ENCODE results near the gene RS1. TPM values are rescaled to one million over a fixed set of nuclear protein-coding genes. Genes with fewer than 3 reads are reported as not detected.

RS1 gene
- total and polyA plus RNA-seq, 2 donors from 2014 or later, result 0.44 TPM; not detected in 1

GRCh38 chrX:18674788-18675735, 3.2 kb upstream of the RS1 start:
- Histone ChIP-seq H3K36me3 (ENCODE audit: control insufficient read depth in 2 of 3, insufficient read depth in 3 of 3, low read length in 3 of 3) (no peaks in the 10 kb centered on the region), H3K4me1 (ENCODE audit: control insufficient read depth in 2 of 3, insufficient read depth in 2 of 3, low read depth in 1 of 3, low read length in 3 of 3) (no peaks in the 10 kb centered on the region), H3K27ac (ENCODE audit: low read depth in 2 of 2, low read length in 2 of 2) (peak overlapping the region in 1 of 2 donors; percentile 28), H3K9ac (ENCODE audit: low read length in 3 of 3) (peak overlapping the region in 2 of 3 donors; percentile 32 to 77), H3K4me3 (ENCODE audit: low read length in 3 of 3) (peak overlapping the region; percentile 52 to 59 (median 55)), H3K27me3 (ENCODE audit: control insufficient read depth, insufficient read depth, low read length) (no peaks in the 10 kb centered on the region), H3K9me3 (ENCODE audit: control insufficient read depth in 2 of 3, insufficient read depth in 1 of 3, low read length in 3 of 3) (no peaks in the 10 kb centered on the region)
- no peak for TF ChIP-seq CTCF (IDR thresholded peaks at IDR 0.05; ENCODE audit: borderline replicate concordance, extremely low read depth, insufficient read depth)
- intact Hi-C loops (cut with DNase I), result no loop called here
- DNase-seq (peak; percentile 83 to 91 (median 89)), FAIRE-seq (peak; percentile 66)

GRCh38 chrX:18674417-18674787, 2.5 kb upstream of the RS1 start:
- H3K9ac ChIP-seq (ENCODE audit: low read length in 3 of 3), result no peak overlapping the region
- no peak for TF ChIP-seq CTCF (IDR thresholded peaks at IDR 0.05; ENCODE audit: borderline replicate concordance, extremely low read depth, insufficient read depth)
- FAIRE-seq (no peak), DNase-seq (peak in 2 of 5 donors; percentile 20 to 56)
- H3K4me1 ChIP-seq (ENCODE audit: control insufficient read depth in 2 of 3, insufficient read depth in 2 of 3, low read depth in 1 of 3, low read length in 3 of 3), result no peaks in the 10 kb centered on the region
- intact Hi-C loops (cut with DNase I), result no loop called here
- H3K9me3 ChIP-seq (ENCODE audit: control insufficient read depth in 2 of 3, insufficient read depth in 1 of 3, low read length in 3 of 3), result no peaks in the 10 kb centered on the region
- H3K4me3 ChIP-seq (ENCODE audit: low read length in 3 of 3), result peak overlapping the region; percentile 52 to 59 (median 55)
- H3K27me3 ChIP-seq (ENCODE audit: control insufficient read depth, insufficient read depth, low read length), result no peaks in the 10 kb centered on the region
- peak overlapping the region in 1 of 2 donors; percentile 28 for H3K27ac ChIP-seq (ENCODE audit: low read depth in 2 of 2, low read length in 2 of 2)
- H3K36me3 ChIP-seq (ENCODE audit: control insufficient read depth in 2 of 3, insufficient read depth in 3 of 3, low read length in 3 of 3), result no peaks in the 10 kb centered on the region

GRCh38 chrX:18668071-18668835, 3.7 kb downstream of the RS1 start:
- intact Hi-C loops (cut with DNase I), result no loop called here
- FAIRE-seq, result no peak
- no peak overlapping the region for H3K4me3 ChIP-seq (ENCODE audit: low read length in 3 of 3)

More at GRCh38 chrX:18668071-18668835, 3.7 kb downstream of the RS1 start:
- Histone ChIP-seq H3K4me1 (ENCODE audit: control insufficient read depth in 2 of 3, insufficient read depth in 2 of 3, low read depth in 1 of 3, low read length in 3 of 3) (no peaks in the 10 kb centered on the region), H3K9ac (ENCODE audit: low read length in 3 of 3) (no peak overlapping the region), H3K27me3 (ENCODE audit: control insufficient read depth, insufficient read depth, low read length) (no peaks in the 10 kb centered on the region), H3K9me3 (ENCODE audit: control insufficient read depth in 2 of 3, insufficient read depth in 1 of 3, low read length in 3 of 3) (no peaks in the 10 kb centered on the region), H3K36me3 (ENCODE audit: control insufficient read depth in 2 of 3, insufficient read depth in 3 of 3, low read length in 3 of 3) (no peaks in the 10 kb centered on the region), H3K27ac (ENCODE audit: low read depth in 2 of 2, low read length in 2 of 2) (no peak overlapping the region)
- TF ChIP-seq CTCF (IDR thresholded peaks at IDR 0.05; ENCODE audit: borderline replicate concordance, extremely low read depth, insufficient read depth), result no peak
- no peak for DNase-seq
